Esophagus squamous epithelium (tissue), 4 donors: ENCODE data around the gene ZNF556.

ENCODE experiments used
- CTCF ChIP-seq, 6 experiments: fragments of 450-650 bp in 4 of 6; fragments of 200-600 bp in 2 of 6; sonication (generic) in 2 of 6; IDR thresholded peaks; one replicate each; pipeline ENCODE4 v1.5.1; 2016 to 2019; ENCODE audit warnings: antibody characterized with exemption in 6 of 6, mild to moderate bottlenecking in 4 of 6, moderate library complexity in 4 of 6
- POLR2A ChIP-seq, 4 donors: fragments of 450-650 bp; IDR thresholded peaks; one replicate each; pipeline ENCODE4 v1.6.1; 2017; ENCODE audit warnings: antibody characterized with exemption in 4 of 4, mild to moderate bottlenecking in 4 of 4, moderate library complexity in 3 of 4

- TF ChIP-seq POLR2A (IDR thresholded peaks at IDR 0.05) = no peak
- TF ChIP-seq CTCF (IDR thresholded peaks at IDR 0.05) = no peak
Measured at GRCh38 chr19:2845107-2845506, 22.0 kb upstream of the ZNF556 start.
